Skeletal muscle tissue (tissue), 5 donors: ENCODE measurements around the gene HSPA4. TPM values are rescaled to one million over a fixed set of nuclear protein-coding genes. Genes with fewer than 3 reads are reported as not detected.

Experiments
- H3K27ac ChIP-seq: one replicate; pipeline ENCODE4 v1.7.0; 2013; ENCODE audit warnings: mild to moderate bottlenecking, low read depth, low read length, inconsistent platforms
- H3K27me3 ChIP-seq, 3 donors: one replicate each; pipeline ENCODE4 v1.7.0; 2013; ENCODE audit warnings: low read length in 3 of 3; ENCODE audit not compliant: control insufficient read depth in 3 of 3, insufficient read depth in 3 of 3
- H3K36me3 ChIP-seq, 3 donors: one replicate each; pipeline ENCODE4 v1.7.0; 2013; ENCODE audit warnings: low read length in 3 of 3; ENCODE audit not compliant: control insufficient read depth in 3 of 3, insufficient read depth in 3 of 3
- H3K4me1 ChIP-seq, 3 donors: one replicate each; pipeline ENCODE4 v1.7.0; 2013; ENCODE audit warnings: low read length in 3 of 3, mild to moderate bottlenecking in 3 of 3; ENCODE audit not compliant: control insufficient read depth in 3 of 3, insufficient read depth in 3 of 3
- H3K4me3 ChIP-seq, 3 donors: one replicate each; pipeline ENCODE4 v1.7.0; 2013; ENCODE audit warnings: low read length in 3 of 3
- H3K9ac ChIP-seq, 3 donors: one replicate each; pipeline ENCODE4 v1.7.0; 2013; ENCODE audit warnings: low read length in 3 of 3, mild to moderate bottlenecking in 3 of 3, moderate library complexity in 2 of 3, low read depth in 1 of 3
- H3K9me3 ChIP-seq, 3 donors: one replicate each; pipeline ENCODE4 v1.7.0; 2013; ENCODE audit warnings: low read length in 3 of 3; ENCODE audit not compliant: control insufficient read depth in 3 of 3
- small RNA-seq: library from RNA; depleted of rRNA; stranded (forward); fragments of <200 nt; gene quantifications from one replicate; pipeline ENCODE3, GENCODE V24; 2014
- total RNA-seq: library from RNA; depleted of rRNA; stranded (reverse); fragments of >200 nt; gene quantifications from one replicate; pipeline ENCODE4 v1.2.3, GENCODE V29; 2014
- donor health status: Osteomylitis.

Gene HSPA4
- total RNA-seq, 1 donor from 2014 or later = 59.0 TPM

DNA sequence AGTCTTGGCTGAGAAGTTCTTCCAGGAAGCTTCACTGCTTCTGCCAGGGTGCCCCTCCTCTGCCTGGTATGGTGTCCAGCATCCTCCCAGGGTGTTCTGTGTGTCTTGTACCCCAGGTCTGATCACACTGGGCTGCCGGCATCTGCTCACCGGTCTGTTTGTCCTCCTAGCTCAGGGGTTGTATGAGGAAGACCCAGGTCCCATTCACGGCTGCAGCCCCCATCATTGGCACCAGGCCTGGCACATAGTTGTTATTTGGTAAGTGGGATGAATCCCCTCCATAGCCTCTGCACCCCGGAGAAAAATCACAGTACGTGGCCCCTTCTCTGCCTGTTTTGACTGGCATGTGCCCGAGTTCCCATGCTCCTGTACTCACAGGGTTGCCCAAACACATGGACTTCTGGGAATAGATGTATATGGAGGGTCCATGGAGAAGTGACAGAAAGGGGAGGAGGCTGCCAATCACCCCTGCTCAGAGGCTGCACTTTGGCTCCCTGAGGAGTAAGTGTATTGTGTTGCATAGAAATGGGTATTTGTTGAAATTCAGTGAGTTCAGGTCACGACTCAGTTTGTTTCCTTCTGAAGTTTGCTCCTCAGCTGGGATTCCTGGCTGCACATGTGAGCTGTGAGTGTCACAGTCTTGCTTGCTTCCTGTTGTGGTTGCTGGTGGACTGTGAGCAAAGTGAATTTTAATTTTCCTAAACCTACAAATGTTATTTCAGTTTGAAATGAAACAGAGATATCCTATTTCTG is 96.2 kb downstream of the HSPA4 start:
- Histone ChIP-seq H3K4me3 (no peak overlapping the region), H3K4me1 (peaks cover 0 to 2% (median 0%) of the 10 kb centered on the region in 3 donors), H3K27ac (no peak overlapping the region), H3K9ac (no peak overlapping the region), H3K36me3 (no peaks in the 10 kb centered on the region), H3K9me3 (no peaks in the 10 kb centered on the region), H3K27me3 (no peaks in the 10 kb centered on the region)

DNA sequence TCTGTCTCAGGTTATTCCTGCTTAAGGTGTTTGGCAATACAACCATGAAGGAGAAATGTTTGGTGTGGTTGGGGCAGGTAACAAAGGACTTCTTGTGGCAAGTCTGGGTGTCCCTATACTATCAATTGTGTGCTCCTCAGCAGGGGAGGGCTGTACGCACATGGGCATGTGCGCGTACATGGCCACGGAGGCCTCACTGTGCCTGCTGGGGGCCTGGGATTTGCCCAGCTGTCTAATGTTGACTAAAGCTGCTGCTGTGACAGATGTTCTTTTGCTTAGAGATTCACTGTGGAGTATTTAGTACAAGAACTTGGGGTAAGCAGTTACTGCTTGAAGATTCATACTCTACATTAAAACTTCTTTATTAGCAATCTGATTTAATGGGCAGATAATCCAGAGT is 97.5 kb downstream of the HSPA4 start:
- Histone ChIP-seq H3K27me3 (no peaks in the 10 kb centered on the region), H3K27ac (no peak overlapping the region), H3K9ac (no peak overlapping the region), H3K36me3 (no peaks in the 10 kb centered on the region), H3K4me3 (no peak overlapping the region), H3K4me1 (peaks cover 0 to 2% (median 0%) of the 10 kb centered on the region in 3 donors), H3K9me3 (no peaks in the 10 kb centered on the region)

DNA sequence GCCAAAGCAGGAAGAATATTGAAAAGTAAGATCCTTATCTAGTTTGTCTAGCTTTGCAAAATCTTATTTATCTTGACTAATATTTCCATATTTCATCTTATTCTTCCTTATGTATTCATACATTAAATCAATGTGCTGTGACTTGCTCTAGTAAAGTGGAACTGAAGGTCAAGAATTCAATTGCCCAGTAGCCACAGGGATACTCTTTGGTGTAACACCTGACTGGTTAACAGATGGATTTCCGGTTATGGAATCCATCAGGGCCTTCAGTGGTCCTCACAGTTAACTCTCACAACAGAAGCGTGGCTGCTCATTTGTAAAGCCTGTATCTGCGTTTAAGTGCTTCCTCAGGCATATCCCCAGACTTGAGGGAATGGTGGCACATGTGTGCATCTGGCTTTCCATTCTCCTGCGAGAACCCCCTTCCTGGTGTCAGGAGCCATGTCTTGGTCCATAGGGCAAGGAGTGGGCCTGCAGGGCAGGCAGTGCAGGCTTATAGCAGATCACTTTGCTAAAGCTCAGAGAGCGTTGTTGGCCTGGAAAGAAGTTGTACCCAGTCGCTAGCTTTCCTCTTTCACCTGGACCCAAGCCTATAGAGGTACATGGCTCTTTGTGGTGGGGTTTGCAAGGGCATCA is 99.2 kb downstream of the HSPA4 start:
- Histone ChIP-seq H3K27me3 (no peaks in the 10 kb centered on the region), H3K27ac (no peak overlapping the region), H3K9ac (no peak overlapping the region), H3K4me1 (peaks cover 0 to 2% (median 0%) of the 10 kb centered on the region in 3 donors), H3K36me3 (no peaks in the 10 kb centered on the region), H3K4me3 (no peak overlapping the region), H3K9me3 (no peaks in the 10 kb centered on the region)

DNA sequence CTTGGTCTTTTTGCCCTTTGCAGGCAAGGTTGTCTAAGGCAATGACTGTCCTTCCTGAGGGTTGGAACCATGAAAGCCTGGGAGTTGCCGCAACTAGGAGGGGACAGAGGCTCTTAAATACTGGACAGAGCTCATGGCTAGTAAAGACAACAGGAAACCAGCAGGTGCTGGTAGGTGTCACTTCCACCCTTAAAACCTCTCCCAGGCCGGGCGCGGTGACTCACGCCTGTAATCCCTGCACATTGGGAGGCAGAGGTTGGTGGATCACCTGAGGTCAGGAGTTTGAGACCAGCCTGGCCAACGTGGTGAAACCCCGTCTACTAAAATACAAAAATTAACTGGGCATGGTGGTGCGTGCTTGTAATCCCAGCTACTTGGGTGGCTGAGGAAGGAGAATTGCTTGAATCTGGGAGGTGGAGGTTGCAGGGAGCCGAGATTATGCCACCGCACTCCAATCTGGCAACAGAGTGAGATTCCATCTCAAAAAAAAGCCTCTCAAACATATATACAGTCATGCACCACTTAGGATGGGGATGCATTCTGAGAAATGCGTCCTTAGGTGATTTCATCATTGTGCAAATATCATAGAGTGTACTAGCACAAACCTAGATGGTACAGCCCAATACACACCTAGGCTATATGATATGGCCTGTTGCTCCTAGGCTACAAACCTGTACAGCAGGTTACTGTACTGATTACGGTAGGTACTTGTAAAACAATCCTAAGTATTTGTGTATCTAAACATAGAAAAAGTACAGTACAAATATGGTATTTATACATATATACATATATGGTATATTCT is 102.7 kb downstream of the HSPA4 start:
- no peaks in the 10 kb centered on the region for H3K27me3 ChIP-seq
- H3K9ac ChIP-seq = no peak overlapping the region
- H3K9me3 ChIP-seq = no peaks in the 10 kb centered on the region
- no peak overlapping the region for H3K27ac ChIP-seq
- H3K4me1 ChIP-seq = no peaks in the 10 kb centered on the region
- no peaks in the 10 kb centered on the region for H3K36me3 ChIP-seq
- no peak overlapping the region for H3K4me3 ChIP-seq

- Histone ChIP-seq H3K4me3 (no peak overlapping the region), H3K4me1 (no peaks in the 10 kb centered on the region), H3K9ac (no peak overlapping the region), H3K27me3 (no peaks in the 10 kb centered on the region), H3K9me3 (no peaks in the 10 kb centered on the region), H3K36me3 (no peaks in the 10 kb centered on the region), H3K27ac (no peak overlapping the region)
These were observed 103.6 kb downstream of the HSPA4 start for GRCh38 chr5:133155326-133155969.

Small RNA genes within 50 kb of the gene (small RNA-seq; reads per million reads assigned to genes)
- gene AC113410.1 (not detected), gene AC113410.3 (not detected)

Other genes with a start within 250 kb of the HSPA4 start
- gene SOWAHA, start 238.7 kb upstream of the HSPA4 start, total RNA-seq = under 0.01 TPM
- gene SHROOM1, start 221.4 kb upstream of the HSPA4 start, total RNA-seq = 1.6 TPM
- gene GDF9, start 185.5 kb upstream of the HSPA4 start, total RNA-seq = 0.52 TPM
- 135 TPM for gene UQCRQ, start 185.4 kb upstream of the HSPA4 start, total RNA-seq
- 2.1 TPM for gene LEAP2, start 178.3 kb upstream of the HSPA4 start, total RNA-seq
- gene AFF4, start 88.4 kb upstream of the HSPA4 start, total RNA-seq = 35.5 TPM
- 11.0 TPM for gene ZCCHC10, start 25.5 kb upstream of the HSPA4 start, total RNA-seq